Endothelial cell of umbilical vein (primary cell): Measurements from ENCODE around the gene KCTD17. TPM values are rescaled to one million over a fixed set of nuclear protein-coding genes. Genes with fewer than 3 reads are reported as not detected.

Source experiments
- BruUV-seq: library from RNA; stranded (reverse); fragments of 400-500 nt; replicated peaks from 2 replicates; lab custom pipeline; 2021; lab: Mats Ljungman, UMichigan
- CTCF ChIA-PET: fragments of 300-600, 350-600 bp; sonication (Branson Sonifier 250); formaldehyde crosslinking; loops from one replicate; lab custom pipeline; 2021; ENCODE audit warnings: antibody characterized with exemption, inconsistent platforms; lab: Charles Lee
- POLR2A ChIA-PET: fragments of 300-600, 350-600 bp; sonication (Branson Sonifier 250); formaldehyde crosslinking; loops from one replicate; lab custom pipeline; 2021; ENCODE audit warnings: antibody characterized with exemption, inconsistent platforms; lab: Charles Lee
- DNase-seq: peaks from one replicate; pipeline ENCODE4 v3.0.0-alpha.2; 2011; ENCODE audit warnings: low read depth, low spot score
- FAIRE-seq: peaks from 2 replicates; lab custom pipeline; 2011; peaks lifted over from hg19 to GRCh38; lab: Jason Lieb, UNC
- H2AFZ ChIP-seq: 2 replicates; pipeline ENCODE4 v1.6.0; 2012; ENCODE audit warnings: low read depth, low read length, control low read depth, inconsistent platforms
- H3K27ac ChIP-seq: 2 replicates; pipeline ENCODE4 v1.5.1; 2011; ENCODE audit warnings: low read depth, mild to moderate bottlenecking, control low read depth, low read length, moderate library complexity; ENCODE audit not compliant: insufficient read depth
- H3K27me3 ChIP-seq, 2 experiments: 2 replicates each; pipeline versions ENCODE4 v1.6.0 to v1.6.1; 2011; ENCODE audit warnings: low read length in 2 of 2, mixed read lengths in 1 of 2; ENCODE audit not compliant: control insufficient read depth in 2 of 2, insufficient read depth in 2 of 2
- H3K36me3 ChIP-seq, 2 experiments: 2 replicates in 1 of 2; 3 replicates in 1 of 2; pipeline ENCODE4 v1.5.1; 2011; ENCODE audit warnings: low read length in 2 of 2, mild to moderate bottlenecking in 1 of 2, moderate library complexity in 1 of 2; ENCODE audit not compliant: control insufficient read depth in 2 of 2, insufficient read depth in 2 of 2; ENCODE audit errors: extremely low read depth in 1 of 2
- H3K4me1 ChIP-seq: 3 replicates; pipeline ENCODE4 v1.5.1; 2011; ENCODE audit warnings: mild to moderate bottlenecking, low read length; ENCODE audit not compliant: control insufficient read depth, insufficient read depth; ENCODE audit errors: extremely low read depth
- H3K4me2 ChIP-seq: 2 replicates; pipeline ENCODE4 v1.6.1; 2011; ENCODE audit warnings: low read length, control low read depth, mixed read lengths; ENCODE audit not compliant: insufficient read depth
- H3K4me3 ChIP-seq, 3 experiments: fragments of 200-600 bp in 1 of 3; sonication (generic), shearing (Covaris generic) in 1 of 3; replicated peaks in 1 of 3; 2 replicates each; pipeline ENCODE4 v1.5.1; 2011 to 2016; ENCODE audit warnings: control low read depth in 3 of 3, low read length in 3 of 3, mild to moderate bottlenecking in 2 of 3, inconsistent platforms in 1 of 3, low read depth in 1 of 3, moderate library complexity in 1 of 3; ENCODE audit not compliant: insufficient read depth in 1 of 3
- H3K79me2 ChIP-seq: 2 replicates; pipeline ENCODE4 v1.6.0; 2012; ENCODE audit warnings: low read length, inconsistent platforms; ENCODE audit not compliant: control insufficient read depth, insufficient read depth
- H3K9ac ChIP-seq: replicated peaks from 2 replicates; pipeline ENCODE3; 2011; ENCODE audit warnings: low read length, control low read depth; ENCODE audit not compliant: insufficient read depth; ENCODE audit errors: extremely low read depth
- H3K9me1 ChIP-seq: replicated peaks from 3 replicates; pipeline ENCODE4 v1.6.0; 2011; ENCODE audit warnings: mild to moderate bottlenecking, low read length; ENCODE audit not compliant: control insufficient read depth, insufficient read depth; ENCODE audit errors: extremely low read depth
- H3K9me3 ChIP-seq: replicated peaks from 2 replicates; pipeline ENCODE4 v1.5.1; 2012; ENCODE audit warnings: low read length, inconsistent platforms; ENCODE audit not compliant: control insufficient read depth, insufficient read depth
- H4K20me1 ChIP-seq: replicated peaks from 2 replicates; pipeline ENCODE3; 2011; ENCODE audit warnings: mild to moderate bottlenecking, low read length; ENCODE audit not compliant: control insufficient read depth, insufficient read depth; ENCODE audit errors: extremely low read depth
- CTCF ChIP-seq, 2 donors: IDR thresholded peaks; 1 replicate in 1 of 2; 2 replicates in 1 of 2; pipeline ENCODE4 v1.5.1; 2011; ENCODE audit warnings: low read length in 2 of 2, mild to moderate bottlenecking in 2 of 2, moderate library complexity in 2 of 2, control low read depth in 1 of 2, inconsistent platforms in 1 of 2, low read depth in 1 of 2; ENCODE audit not compliant: insufficient read depth in 1 of 2; ENCODE audit errors: extremely low read depth in 1 of 2
- MYC ChIP-seq: IDR thresholded peaks from one replicate; pipeline ENCODE4 v1.6.1; 2011; ENCODE audit warnings: mild to moderate bottlenecking, low read depth, low read length
- POLR2A ChIP-seq: IDR thresholded peaks from 2 replicates; pipeline ENCODE4 v1.6.1; 2012; ENCODE audit warnings: low read depth, mild to moderate bottlenecking, control low read depth, low read length
- POLR2AphosphoS5 ChIP-seq: IDR thresholded peaks from 2 replicates; pipeline ENCODE4 v1.6.1; 2012; ENCODE audit warnings: low read depth, mild to moderate bottlenecking, control low read depth, low read length, moderate library complexity; ENCODE audit not compliant: insufficient read depth
- dilution Hi-C: fragments of 300-500 bp; cut with MboI; formaldehyde crosslinking; loops from one replicate; pipeline ENCODE4 v1.15.0; 2019; ENCODE audit warnings: low sequenced_read_pairs; ENCODE audit not compliant: extremely low pct_ligation_motif_present
- intact Hi-C: fragments of 100-400 bp; cut with micrococcal nuclease; formaldehyde crosslinking; loops from one replicate; pipeline ENCODE4 v1.10.0; 2022
- polyA plus RNA-seq, 4 experiments: library from polyadenylated mRNA; depleted of rRNA in 3 of 4; stranded (reverse) in 3 of 4; unstranded in 1 of 4; fragments of >200 nt; gene quantifications; 2 replicates each; pipeline versions ENCODE4 v1.2.1 to v1.2.3, GENCODE V29; 2011 to 2012; ENCODE audit warnings: missing spikeins in 1 of 4
- total RNA-seq: library from RNA; stranded (reverse); gene quantifications from 2 replicates; pipeline ENCODE4 v1.2.3, GENCODE V29; 2021

KCTD17 gene
- total and polyA plus RNA-seq, 2 donors (not counting 3 experiments of a cell fraction or from before 2014, with no cell fraction given): 59.2 to 73.0 TPM

- peak within 1 kb of the TSS; percentile 53 for H2AFZ ChIP-seq
- CTCF ChIA-PET: interaction anchor here (0.8 to 6.7 kb wide), 12 partner anchors 9 to 238 kb away, joined by 3 to 57 read pairs (median 4); partner anchors contain the start of gene KCTD17
These were observed 32.0 kb upstream of the KCTD17 start, which contains the start of the genes MPST and TST for GRCh38 chr22:37019309-37020191. MPST (plus strand) TSS chr22:37019742; CDS start chr22:37019837, 95 bp downstream. TST (minus strand) TSS chr22:37019447; CDS start chr22:37018732, 715 bp downstream.

More at GRCh38 chr22:37019309-37020191, 32.0 kb upstream of the KCTD17 start, which contains the start of the genes MPST and TST:
- no peaks in the 10 kb centered on the region for H4K20me1 ChIP-seq
- intact Hi-C loops: loop anchor here (2.0 kb wide), 1 partner anchor 21 kb away; no protein-coding TSS in a partner anchor
- POLR2A ChIA-PET: no interaction called here
- peak; percentile 79 for FAIRE-seq
- peak within 1 kb of the TSS; percentile 94 for H3K4me2 ChIP-seq
- H3K4me3 ChIP-seq: peak within 1 kb of the TSS; percentile 74 to 89 (median 86)
- peak within 1 kb of the TSS; percentile 82 for H3K9ac ChIP-seq
- peak within 1 kb of the TSS; percentile 91 for H3K27ac ChIP-seq
- H3K4me1 ChIP-seq: peaks cover 12% of the 10 kb centered on the region
- peak; percentile 69 for DNase-seq
- dilution Hi-C loops: no loop called here
- no peaks in the 10 kb centered on the region for H3K27me3 ChIP-seq
- peaks cover 2 to 8% of the 10 kb centered on the region in 2 experiments for H3K36me3 ChIP-seq
- no peaks in the 10 kb centered on the region for H3K9me3 ChIP-seq
- H3K79me2 ChIP-seq: peaks cover 28% of the 10 kb centered on the region
- H3K9me1 ChIP-seq: no peaks in the 10 kb centered on the region
- TF ChIP-seq MYC (no peak), POLR2A (peak; percentile 45), POLR2AphosphoS5 (peak; percentile 83), CTCF (IDR thresholded peaks at IDR 0.05; ENCODE audit: extremely low read depth in 1 of 2, insufficient read depth in 1 of 2, low read depth in 1 of 2, low read length in 2 of 2) (peak in 1 of 2 donors; percentile 8)
- no TSS peak for BruUV-seq
